ENCODE results near the gene MRPS2.

- TF ChIP-seq CTCF (IDR thresholded peaks at IDR 0.05; ENCODE audit: poor library complexity, severe bottlenecking), result no peak
- no peak for TF ChIP-seq SMC3 (conservative IDR thresholded peaks at IDR 0.05; ENCODE audit: poor library complexity)
- TF ChIP-seq EP300 (conservative IDR thresholded peaks at IDR 0.05; ENCODE audit: poor library complexity, severe bottlenecking), result no peak
- TF ChIP-seq EZH2 (IDR thresholded peaks at IDR 0.05; ENCODE audit: borderline replicate concordance, insufficient read depth, low read length, poor library complexity, severe bottlenecking), result no peak
Measured at GRCh38 chr9:135502168-135502872, 1.8 kb downstream of the MRPS2 start.

Data from neural cell (in vitro differentiated cells).